ENCODE measurements around the gene SLC26A6.

The SLC26A6 gene

GRCh38 chr3:48635222-48636021, at the start of gene SLC26A6:
TSS of gene SLC26A6 (minus strand) at chr3:48635461. CDS start at chr3:48635393, 68 bp downstream.
- peak; percentile 83 for DNase-seq

- DNase-seq = no peak
These were observed 49.4 kb upstream of the SLC26A6 start for GRCh38 chr3:48684480-48685143.

GRCh38 chr3:48684054-48684349, 48.7 kb upstream of the SLC26A6 start:
- DNase-seq = no peak

GRCh38 chr3:48682786-48683185, 47.5 kb upstream of the SLC26A6 start:
- no peak for DNase-seq

GRCh38 chr3:48681974-48682610, 46.8 kb upstream of the SLC26A6 start:
- DNase-seq = no peak

GRCh38 chr3:48681541-48681880, 46.2 kb upstream of the SLC26A6 start:
- no peak for DNase-seq

- no peak for DNase-seq
These were observed 45.7 kb upstream of the SLC26A6 start for GRCh38 chr3:48680811-48681540.

- DNase-seq = no peak
These were observed 44.4 kb upstream of the SLC26A6 start for GRCh38 chr3:48679411-48680391.

GRCh38 chr3:48678566-48679380, 43.5 kb upstream of the SLC26A6 start:
- no peak for DNase-seq

GRCh38 chr3:48678056-48678455, 42.8 kb upstream of the SLC26A6 start:
- DNase-seq = no peak

GRCh38 chr3:48674505-48674904, 39.2 kb upstream of the SLC26A6 start:
- DNase-seq = no peak

GRCh38 chr3:48672522-48672921, 37.3 kb upstream of the SLC26A6 start:
- no peak for DNase-seq

- no peak for DNase-seq
These were observed 29.7 kb upstream of the SLC26A6 start for GRCh38 chr3:48664929-48665328.

- DNase-seq = no peak
These were observed 29.0 kb upstream of the SLC26A6 start for GRCh38 chr3:48664313-48664644.

GRCh38 chr3:48663489-48664312, 28.4 kb upstream of the SLC26A6 start:
- DNase-seq = peak; percentile 98

- DNase-seq = peak; percentile 85
These were observed 27.7 kb upstream of the SLC26A6 start, which contains the start of gene CELSR3 for GRCh38 chr3:48662753-48663488. TSS of gene CELSR3 (minus strand) at chr3:48662886. CDS start at chr3:48662634, 252 bp downstream.

GRCh38 chr3:48662145-48662752, 27.0 kb upstream of the SLC26A6 start:
- no peak for DNase-seq

GRCh38 chr3:48661501-48662144, 26.4 kb upstream of the SLC26A6 start:
- peak; percentile 45 for DNase-seq
